Activated CD4-positive, alpha-beta T cell treated with anti-CD3 and anti-CD28 coated beads, Interleukin-2, amount 10 ng/mL, durations not matched to agents 7 days and 5 days (primary cell): ENCODE measurements around the gene RPAIN. TPM values are rescaled to one million over a fixed set of nuclear protein-coding genes. Genes with fewer than 3 reads are reported as not detected.

ENCODE experiments used
- CTCF ChIA-PET: fragments of 350-600 bp; sonication (Branson Sonifier 250); formaldehyde crosslinking; loops from one replicate; lab custom pipeline; 2021; ENCODE audit warnings: antibody characterized with exemption; lab: Charles Lee
- POLR2A ChIA-PET: fragments of 350-600 bp; sonication (Branson Sonifier 250); formaldehyde crosslinking; loops from one replicate; lab custom pipeline; 2021; ENCODE audit warnings: antibody characterized with exemption; lab: Charles Lee
- DNase-seq: peaks from one replicate; pipeline ENCODE4 v3.0.0-alpha.2; 2020
- H3K27ac Mint-ChIP-seq: one replicate; pipeline ENCODE4 v1.8.0; 2021; ENCODE audit warnings: mild to moderate bottlenecking, moderate library complexity, mixed read lengths
- H3K27me3 Mint-ChIP-seq: one replicate; pipeline ENCODE4 v1.8.0; 2021; ENCODE audit warnings: mixed read lengths
- H3K36me3 Mint-ChIP-seq: one replicate; pipeline ENCODE4 v1.8.0; 2021; ENCODE audit warnings: low read depth, mixed read lengths
- H3K4me1 Mint-ChIP-seq: one replicate; pipeline ENCODE4 v1.8.0; 2021; ENCODE audit warnings: mixed read lengths
- H3K4me3 Mint-ChIP-seq: one replicate; pipeline ENCODE4 v1.8.0; 2021; ENCODE audit warnings: mild to moderate bottlenecking, moderate library complexity, mixed read lengths
- H3K9me3 Mint-ChIP-seq: one replicate; pipeline ENCODE4 v1.8.0; 2021; ENCODE audit warnings: mixed read lengths
- total RNA-seq, 2 experiments: library from RNA; stranded (reverse); gene quantifications; one replicate each; pipeline ENCODE4 v1.2.3, GENCODE V29; 2021

The RPAIN gene, protein sequence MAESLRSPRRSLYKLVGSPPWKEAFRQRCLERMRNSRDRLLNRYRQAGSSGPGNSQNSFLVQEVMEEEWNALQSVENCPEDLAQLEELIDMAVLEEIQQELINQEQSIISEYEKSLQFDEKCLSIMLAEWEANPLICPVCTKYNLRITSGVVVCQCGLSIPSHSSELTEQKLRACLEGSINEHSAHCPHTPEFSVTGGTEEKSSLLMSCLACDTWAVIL
- total RNA-seq, result 10 to 100 TPM; 43.1 to 52.0 TPM

DNA sequence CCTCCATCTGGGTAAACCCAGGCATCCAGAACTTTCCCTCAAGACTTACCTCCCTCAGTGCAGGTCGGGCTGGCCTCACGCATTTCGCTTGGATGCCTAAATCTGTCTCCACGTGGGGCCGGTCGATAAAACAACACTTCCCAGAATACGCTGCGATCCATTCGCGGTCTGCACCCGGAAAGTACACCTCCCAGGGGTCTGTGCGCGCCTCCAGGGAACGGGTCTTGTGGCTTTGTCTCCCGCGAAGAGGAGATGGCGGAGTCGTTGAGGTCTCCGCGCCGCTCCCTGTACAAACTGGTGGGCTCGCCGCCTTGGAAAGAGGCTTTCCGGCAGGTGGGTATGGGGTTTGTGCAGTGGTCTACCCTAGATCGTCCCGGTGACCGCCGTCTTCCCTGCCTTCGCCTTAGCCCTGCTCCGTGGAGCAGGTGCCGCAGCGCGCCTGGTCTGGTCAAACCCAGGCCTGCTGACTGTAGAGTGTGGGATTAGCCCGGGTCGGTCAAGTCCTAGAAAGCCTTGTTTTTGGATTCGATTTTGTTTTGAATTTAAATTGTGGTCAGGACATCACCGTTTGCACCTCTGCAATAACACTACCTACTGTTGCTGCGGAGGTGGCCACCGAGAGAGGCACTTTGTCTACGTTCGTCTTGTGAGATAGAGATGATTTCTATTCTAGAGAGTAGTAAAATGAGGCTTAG is at the start of gene RPAIN:
Gene RPAIN (plus strand): TSS at position 224 of the 695 bp plus-strand sequence. CDS start 29 bp downstream, at position 253.
- peaks cover 46% of the 10 kb centered on the region for H3K4me1 Mint-ChIP-seq
- peak within 1 kb of the TSS; percentile 98 for H3K4me3 Mint-ChIP-seq
- H3K9me3 Mint-ChIP-seq, result no peaks in the 10 kb centered on the region
- H3K36me3 Mint-ChIP-seq, result peaks cover 38% of the 10 kb centered on the region
- H3K27me3 Mint-ChIP-seq, result no peaks in the 10 kb centered on the region
- peak; percentile 92 for DNase-seq
- peak within 1 kb of the TSS; percentile 99 for H3K27ac Mint-ChIP-seq
- ChIA-PET POLR2A (interaction anchor here (0.6 to 1.0 kb wide), 2 partner anchors 12 to 16 kb away, joined by 3 read pairs; no protein-coding TSS in a partner anchor), CTCF (interaction anchor here (1.2 to 1.7 kb wide), 2 partner anchors 19 to 64 kb away, joined by 3 to 11 read pairs; partner anchors contain the start of gene C1QBP)

DNA sequence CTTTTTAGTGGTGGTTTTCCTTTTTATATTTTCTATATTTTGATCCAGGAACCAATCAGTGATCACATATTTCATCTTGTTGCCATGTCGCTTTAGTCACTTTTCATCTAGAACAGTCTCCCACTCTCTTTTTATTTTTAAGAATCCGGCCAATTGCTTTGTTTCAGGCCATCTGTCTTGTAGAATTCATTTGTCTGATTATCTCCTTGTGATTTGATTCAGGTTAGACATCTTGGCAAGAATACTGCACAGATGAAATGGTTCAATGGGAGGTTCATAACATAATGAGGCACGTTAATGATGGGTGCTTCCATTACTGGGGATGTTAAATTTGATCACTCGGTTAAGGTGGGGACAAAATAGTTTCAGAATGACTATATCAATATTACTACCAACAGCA is 49.6 kb upstream of the RPAIN start:
- peaks cover 37% of the 10 kb centered on the region for H3K36me3 Mint-ChIP-seq
- peaks cover 3% of the 10 kb centered on the region for H3K4me1 Mint-ChIP-seq
- POLR2A ChIA-PET, result no interaction called here
- no peak for DNase-seq
- H3K27ac Mint-ChIP-seq, result no peak overlapping the region
- CTCF ChIA-PET, result no interaction called here
- H3K9me3 Mint-ChIP-seq, result no peaks in the 10 kb centered on the region
- no peaks in the 10 kb centered on the region for H3K27me3 Mint-ChIP-seq
- H3K4me3 Mint-ChIP-seq, result no peak overlapping the region

DNA sequence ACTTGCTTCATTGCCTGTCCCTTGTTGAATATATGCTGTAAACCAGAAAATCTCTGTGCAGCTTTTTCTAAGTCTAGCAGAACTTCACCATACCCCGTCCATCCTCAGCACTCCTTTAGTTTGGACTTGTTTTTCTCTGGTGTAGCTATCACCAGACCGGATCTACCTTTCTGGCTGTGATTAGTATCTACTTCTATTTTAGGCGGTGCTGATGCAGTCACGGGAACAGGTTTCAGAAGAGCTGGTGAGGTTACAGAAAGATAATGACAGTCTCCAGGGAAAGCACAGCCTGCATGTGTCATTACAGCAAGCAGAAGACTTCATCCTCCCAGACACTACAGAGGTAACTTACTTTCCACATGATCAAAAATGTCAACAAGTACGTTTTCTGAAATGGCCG is 46.9 kb upstream of the RPAIN start:
- ChIA-PET CTCF (no interaction called here), POLR2A (no interaction called here)
- no peaks in the 10 kb centered on the region for H3K9me3 Mint-ChIP-seq

DNA sequence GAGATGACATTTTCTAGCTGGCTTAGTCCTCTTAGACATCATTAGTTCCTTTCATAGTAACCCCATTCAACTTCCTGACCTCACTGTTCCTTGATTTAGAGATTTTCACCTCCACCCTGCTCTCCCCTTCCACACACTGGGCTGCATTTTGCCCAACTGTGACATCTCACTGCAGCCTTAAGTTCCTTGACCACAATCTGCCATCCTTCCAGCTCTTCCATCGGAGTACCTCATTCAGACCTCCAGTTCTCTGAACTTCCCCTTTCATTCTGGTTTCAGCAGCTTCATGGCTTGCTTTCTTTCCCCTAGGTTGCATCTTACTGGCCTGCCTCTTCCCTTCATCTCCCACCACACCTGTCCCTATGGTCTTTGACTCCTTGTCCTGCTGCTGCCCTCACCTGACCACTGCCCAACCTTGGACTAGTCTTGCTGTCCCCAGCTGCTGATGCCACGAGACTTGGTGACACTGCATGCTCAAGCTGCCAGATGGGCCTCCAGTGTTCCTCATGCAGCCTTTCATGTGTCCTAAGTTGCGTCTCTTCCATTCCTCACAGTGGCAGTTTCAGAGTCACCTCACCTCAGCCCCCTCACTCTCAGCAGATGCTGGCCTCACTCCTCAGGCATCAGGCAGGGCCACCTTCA is 41.3 kb upstream of the RPAIN start:
- Mint-ChIP-seq H3K4me1 (no peaks in the 10 kb centered on the region), H3K27me3 (no peaks in the 10 kb centered on the region), H3K36me3 (peaks cover 61% of the 10 kb centered on the region), H3K9me3 (no peaks in the 10 kb centered on the region), H3K27ac (no peak overlapping the region), H3K4me3 (no peak overlapping the region)
- DNase-seq, result no peak
- ChIA-PET CTCF (interaction anchor here (0.5 kb wide), 1 partner anchor 90 kb away, joined by 3 read pairs; the partner anchor contains the start of gene DHX33), POLR2A (no interaction called here)

More for the DNA sequence above, 46.9 kb upstream of the RPAIN start:
- no peak overlapping the region for H3K4me3 Mint-ChIP-seq
- peaks cover 38% of the 10 kb centered on the region for H3K36me3 Mint-ChIP-seq
- no peaks in the 10 kb centered on the region for H3K27me3 Mint-ChIP-seq
- H3K27ac Mint-ChIP-seq, result no peak overlapping the region
- peaks cover 3% of the 10 kb centered on the region for H3K4me1 Mint-ChIP-seq
- DNase-seq, result no peak

DNA sequence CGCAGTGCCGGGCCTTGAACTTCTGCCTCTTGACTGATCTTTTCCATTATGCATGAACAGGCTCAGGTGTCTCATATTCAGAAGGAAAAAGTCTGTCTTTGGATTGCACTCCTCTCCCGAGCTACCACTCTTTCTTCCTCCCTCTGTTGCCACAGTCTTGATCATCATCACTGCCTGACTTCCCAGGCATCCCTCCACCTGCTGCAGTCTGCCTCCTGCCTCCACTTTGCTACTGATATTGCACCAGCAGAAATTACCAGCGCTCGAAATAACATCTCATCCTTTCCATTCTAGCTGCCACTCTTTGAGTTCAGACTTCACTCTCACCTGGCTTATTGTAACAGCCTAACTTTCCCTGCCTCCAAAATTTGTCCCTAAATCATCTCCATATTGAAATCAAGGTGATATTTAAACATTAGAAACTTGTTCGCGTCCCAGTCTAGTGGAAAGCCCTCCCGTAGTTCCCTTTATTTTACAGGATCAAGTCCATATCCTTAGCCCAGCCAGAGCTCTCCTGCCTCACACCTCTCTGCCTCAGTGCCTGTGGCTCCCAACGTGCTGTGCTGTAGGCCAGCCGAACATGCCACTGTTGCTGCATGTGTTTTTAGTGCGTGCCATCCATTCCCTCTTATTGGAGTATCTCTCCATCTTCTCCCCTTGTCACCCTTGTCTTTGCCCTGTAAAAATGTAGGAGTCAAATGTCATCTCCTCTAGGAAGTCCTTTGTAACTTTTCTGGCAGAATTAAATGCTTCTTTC is 40.5 kb upstream of the RPAIN start:
- ChIA-PET POLR2A (no interaction called here), CTCF (interaction anchor here (2.3 kb wide), 1 partner anchor 13 kb away, joined by 8 read pairs; no protein-coding TSS in a partner anchor)
- H3K4me1 Mint-ChIP-seq, result no peaks in the 10 kb centered on the region
- H3K27me3 Mint-ChIP-seq, result no peaks in the 10 kb centered on the region
- H3K27ac Mint-ChIP-seq, result peak overlapping the region; percentile 52
- no peak overlapping the region for H3K4me3 Mint-ChIP-seq
- H3K36me3 Mint-ChIP-seq, result peaks cover 61% of the 10 kb centered on the region
- DNase-seq, result no peak
- no peaks in the 10 kb centered on the region for H3K9me3 Mint-ChIP-seq

DNA sequence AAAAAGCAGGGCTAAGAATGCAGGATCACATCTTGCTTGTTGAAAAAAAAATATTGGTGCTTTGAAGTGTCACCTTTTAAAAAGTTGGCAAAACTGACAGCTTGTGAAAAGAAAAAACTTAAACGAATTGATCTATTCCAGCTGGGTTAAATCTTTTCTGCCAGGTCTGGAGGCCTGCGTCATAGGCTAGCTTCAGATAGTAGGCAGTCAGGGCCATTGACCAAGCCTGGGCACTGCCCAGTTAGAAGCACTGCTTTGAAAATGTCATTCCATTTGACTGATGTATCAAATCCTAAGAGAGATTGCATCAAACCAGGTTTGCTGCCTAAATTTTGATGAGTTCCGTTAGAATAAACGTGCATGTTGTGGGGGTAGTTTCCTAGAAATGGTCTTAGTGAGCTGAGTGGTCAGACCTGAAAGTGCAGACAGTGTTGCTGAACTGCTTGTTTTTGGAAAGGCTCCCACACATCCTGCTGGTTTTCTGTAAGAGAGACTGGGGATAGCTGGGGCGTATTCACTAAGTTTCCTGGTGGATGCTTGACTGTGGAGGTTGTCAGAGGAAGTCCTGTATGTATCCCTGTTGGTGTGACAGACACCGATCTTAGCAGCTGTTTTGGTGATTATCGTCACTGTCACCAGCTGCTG is 39.4 kb upstream of the RPAIN start:
- Mint-ChIP-seq H3K9me3 (no peaks in the 10 kb centered on the region), H3K4me3 (no peak overlapping the region), H3K4me1 (no peaks in the 10 kb centered on the region), H3K27me3 (no peaks in the 10 kb centered on the region), H3K36me3 (peaks cover 63% of the 10 kb centered on the region), H3K27ac (no peak overlapping the region)
- no peak for DNase-seq
- CTCF ChIA-PET, result interaction anchor here (1.4 to 2.3 kb wide), 3 partner anchors 9 to 33 kb away, joined by 4 to 8 read pairs (median 4); no protein-coding TSS in a partner anchor
- POLR2A ChIA-PET, result no interaction called here

DNA sequence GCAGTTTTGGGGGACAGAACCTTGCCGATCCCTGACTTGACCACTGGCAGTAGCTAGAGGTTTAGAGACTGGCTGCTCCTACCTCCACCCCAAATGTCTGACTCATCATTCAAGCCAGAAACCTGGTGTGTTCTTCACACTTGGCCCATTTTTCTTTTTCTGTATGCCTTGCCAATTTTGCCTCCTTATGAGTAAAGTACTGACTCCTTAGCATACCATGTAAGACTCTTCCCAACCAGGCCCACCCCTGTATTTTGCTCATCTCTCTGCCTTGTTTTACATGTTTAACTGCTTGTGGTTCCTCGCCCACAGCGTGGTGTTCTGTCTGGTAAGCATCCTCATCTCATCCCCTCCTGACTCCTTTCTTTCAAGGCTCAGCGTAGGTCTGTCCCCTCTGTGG is 38.4 kb upstream of the RPAIN start:
- Mint-ChIP-seq H3K27me3 (no peaks in the 10 kb centered on the region), H3K4me3 (no peak overlapping the region), H3K9me3 (no peaks in the 10 kb centered on the region), H3K36me3 (peaks cover 62% of the 10 kb centered on the region), H3K4me1 (no peaks in the 10 kb centered on the region), H3K27ac (no peak overlapping the region)
- POLR2A ChIA-PET, result no interaction called here
- DNase-seq, result no peak
- CTCF ChIA-PET, result interaction anchor here (0.6 to 2.3 kb wide), 4 partner anchors 10 to 90 kb away, joined by 3 to 8 read pairs (median 4); no protein-coding TSS in a partner anchor

DNA sequence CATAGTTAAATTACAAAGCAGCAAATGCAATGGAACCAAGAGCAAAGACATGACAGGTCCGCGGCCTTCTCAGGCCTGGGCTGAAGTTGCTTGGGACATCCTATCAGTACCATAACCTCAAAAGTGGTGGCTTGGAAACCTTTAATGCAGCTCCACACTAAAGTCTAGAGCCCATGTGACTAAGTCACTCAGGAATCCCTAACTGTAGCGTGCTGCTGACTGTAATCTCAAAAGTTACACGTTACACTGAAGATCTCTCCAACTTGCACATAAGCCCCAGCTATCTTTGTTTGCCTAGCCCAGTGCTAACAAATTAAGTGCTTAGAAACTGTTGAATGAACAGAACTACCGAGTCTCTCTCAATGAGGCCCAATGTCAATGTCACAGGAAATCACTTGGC is 28.3 kb upstream of the RPAIN start:
- Mint-ChIP-seq H3K27me3 (no peaks in the 10 kb centered on the region), H3K4me1 (peaks cover 16% of the 10 kb centered on the region), H3K27ac (no peak overlapping the region), H3K4me3 (no peak overlapping the region), H3K9me3 (peaks cover 3% of the 10 kb centered on the region), H3K36me3 (peaks cover 55% of the 10 kb centered on the region)
- POLR2A ChIA-PET, result no interaction called here
- no peak for DNase-seq
- CTCF ChIA-PET, result interaction anchor here (0.6 to 2.1 kb wide), 4 partner anchors 11 to 34 kb away, joined by 3 to 8 read pairs (median 3); no protein-coding TSS in a partner anchor

DNA sequence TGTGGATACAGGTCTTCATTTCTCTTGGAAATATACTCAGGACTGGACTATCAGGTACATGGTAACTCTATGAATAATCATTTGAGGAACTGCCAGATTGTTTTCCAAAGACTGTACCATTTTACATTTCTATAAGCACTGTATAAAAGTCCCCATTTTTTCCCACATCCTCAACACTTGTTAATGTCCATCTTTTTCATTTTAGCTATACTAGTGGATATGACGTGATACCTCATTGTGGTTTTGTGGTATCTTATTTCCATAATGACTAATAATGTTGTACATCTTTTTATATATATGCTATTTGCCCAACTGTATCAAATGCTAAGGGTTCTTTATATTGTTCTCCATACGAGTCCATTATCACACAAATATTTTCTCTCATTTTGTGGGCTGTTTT is 23.4 kb upstream of the RPAIN start:
- ChIA-PET POLR2A (interaction anchor here (0.6 kb wide), 1 partner anchor 329 kb away, joined by 3 read pairs; no protein-coding TSS in a partner anchor), CTCF (no interaction called here)
- Mint-ChIP-seq H3K27ac (no peak overlapping the region), H3K36me3 (peaks cover 56% of the 10 kb centered on the region), H3K4me1 (no peaks in the 10 kb centered on the region), H3K4me3 (no peak overlapping the region), H3K27me3 (no peaks in the 10 kb centered on the region), H3K9me3 (no peaks in the 10 kb centered on the region)
- no peak for DNase-seq

DNA sequence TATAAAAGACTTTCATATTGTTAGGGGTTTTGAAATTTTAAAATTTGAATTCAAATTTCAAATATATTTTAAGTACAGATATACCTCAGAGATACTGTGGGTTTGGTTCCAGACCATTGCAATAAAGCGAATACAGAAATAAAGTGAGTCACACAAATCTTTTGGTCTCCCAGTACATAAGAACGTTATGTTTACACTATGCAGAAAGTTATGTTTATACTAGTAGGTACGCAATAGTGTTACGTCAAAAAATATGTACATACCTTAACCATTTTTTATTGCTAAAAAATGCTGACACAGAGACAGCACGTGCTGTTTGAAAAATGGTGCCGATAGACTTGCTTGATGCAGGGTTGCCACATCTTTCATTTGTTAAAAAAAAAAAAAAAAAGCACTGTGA is 20.2 kb upstream of the RPAIN start:
- POLR2A ChIA-PET, result no interaction called here
- CTCF ChIA-PET, result no interaction called here
- Mint-ChIP-seq H3K27ac (no peak overlapping the region), H3K36me3 (peaks cover 52% of the 10 kb centered on the region), H3K4me3 (no peak overlapping the region), H3K4me1 (no peaks in the 10 kb centered on the region), H3K27me3 (no peaks in the 10 kb centered on the region), H3K9me3 (no peaks in the 10 kb centered on the region)
- DNase-seq, result no peak

DNA sequence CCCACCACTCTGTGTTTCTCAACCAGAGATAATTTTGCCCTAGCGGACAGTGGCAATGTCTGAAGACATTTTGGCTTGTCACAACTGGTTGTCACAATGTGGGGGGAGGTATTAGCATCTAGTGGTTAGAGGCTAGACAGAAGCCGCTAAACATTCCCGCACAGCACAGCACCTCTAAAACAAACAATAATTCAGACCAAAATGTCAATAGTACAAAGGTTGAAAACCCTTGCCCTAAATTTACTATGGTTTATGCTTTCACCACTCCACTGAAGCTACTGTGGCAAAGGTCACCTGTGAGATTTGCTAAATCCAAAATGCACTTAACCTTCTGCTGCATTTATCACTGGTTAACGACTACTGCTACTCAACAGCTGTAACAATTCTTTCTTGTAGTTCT is 14.6 kb upstream of the RPAIN start:
- DNase-seq, result no peak
- Mint-ChIP-seq H3K36me3 (peaks cover 30% of the 10 kb centered on the region), H3K4me1 (peaks cover 6% of the 10 kb centered on the region), H3K27ac (no peak overlapping the region), H3K4me3 (no peak overlapping the region), H3K9me3 (no peaks in the 10 kb centered on the region), H3K27me3 (no peaks in the 10 kb centered on the region)
- ChIA-PET POLR2A (no interaction called here), CTCF (interaction anchor here (0.7 kb wide), 1 partner anchor 23 kb away, joined by 3 read pairs; no protein-coding TSS in a partner anchor)

DNA sequence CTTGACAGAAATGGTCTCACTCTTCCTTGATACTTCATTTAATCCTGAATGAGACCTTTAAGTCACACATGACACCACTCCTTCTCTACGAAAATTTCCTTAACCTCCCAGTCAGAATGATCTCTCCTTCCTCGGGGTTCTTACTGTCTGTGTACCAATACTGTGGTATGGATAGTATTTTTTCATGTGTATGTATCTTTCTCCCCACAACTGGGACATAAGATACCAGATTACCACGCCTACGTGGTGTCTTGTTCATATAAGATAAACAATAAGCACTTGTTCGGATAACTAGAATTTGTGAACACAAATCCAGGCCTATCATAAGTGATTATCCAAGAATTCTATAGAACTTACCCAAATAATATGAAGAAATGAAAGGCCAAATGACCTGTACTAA is 11.8 kb upstream of the RPAIN start:
- H3K27me3 Mint-ChIP-seq, result no peaks in the 10 kb centered on the region
- no peak for DNase-seq
- peaks cover 40% of the 10 kb centered on the region for H3K36me3 Mint-ChIP-seq
- H3K4me1 Mint-ChIP-seq, result peaks cover 15% of the 10 kb centered on the region
- no peaks in the 10 kb centered on the region for H3K9me3 Mint-ChIP-seq
- no peak overlapping the region for H3K4me3 Mint-ChIP-seq
- ChIA-PET POLR2A (no interaction called here), CTCF (interaction anchor here (1.2 kb wide), 1 partner anchor 10 kb away, joined by 3 read pairs; no protein-coding TSS in a partner anchor)
- H3K27ac Mint-ChIP-seq, result no peak overlapping the region
